HG03442 (cell line): ENCODE data around the gene ACOX1.

ENCODE experiments used
- ATAC-seq: cut with Tn5 transposase; IDR thresholded peaks from one replicate; pipeline ENCODE4 v1.9.1; 2021; ENCODE audit warnings: mild to moderate bottlenecking, moderate library complexity; ENCODE audit not compliant: unreplicated experiment

Gene ACOX1

GRCh38 chr17:75913537-75914210, 65.3 kb downstream of the ACOX1 start:
- ATAC-seq: no peak

- no peak for ATAC-seq
These were observed 68.3 kb downstream of the ACOX1 start for GRCh38 chr17:75910699-75911098.

- ATAC-seq: no peak
These were observed 69.1 kb downstream of the ACOX1 start for GRCh38 chr17:75909812-75910274.

GRCh38 chr17:75909051-75909811, 69.7 kb downstream of the ACOX1 start:
- ATAC-seq: no peak

- ATAC-seq: no peak
These were observed 70.8 kb downstream of the ACOX1 start for GRCh38 chr17:75908201-75908600.

GRCh38 chr17:75906143-75906884, 72.7 kb downstream of the ACOX1 start:
- no peak for ATAC-seq

GRCh38 chr17:75904749-75905521, 74.0 kb downstream of the ACOX1 start, which contains the start of gene MRPL38:
Gene MRPL38, minus strand, starts transcription at chr17:75904884. Its CDS starts 9 bp downstream, at chr17:75904875.
- peak; percentile 92 for ATAC-seq

GRCh38 chr17:75902406-75902805, 76.6 kb downstream of the ACOX1 start:
- no peak for ATAC-seq

- ATAC-seq: no peak
These were observed 77.2 kb downstream of the ACOX1 start for GRCh38 chr17:75901727-75902126.

- ATAC-seq: no peak
These were observed 78.1 kb downstream of the ACOX1 start for GRCh38 chr17:75900691-75901533.

- no peak for ATAC-seq
These were observed 79.0 kb downstream of the ACOX1 start for GRCh38 chr17:75899767-75900468.

GRCh38 chr17:75899353-75899752, 79.6 kb downstream of the ACOX1 start:
- no peak for ATAC-seq

- no peak for ATAC-seq
These were observed 80.2 kb downstream of the ACOX1 start for GRCh38 chr17:75898791-75899190.

- ATAC-seq: no peak
These were observed 80.9 kb downstream of the ACOX1 start for GRCh38 chr17:75898065-75898464.

- no peak for ATAC-seq
These were observed 81.6 kb downstream of the ACOX1 start for GRCh38 chr17:75897160-75898019.

GRCh38 chr17:75896415-75897159, 82.4 kb downstream of the ACOX1 start, which contains the start of gene TRIM65:
Gene TRIM65, minus strand, starts transcription at chr17:75896951. Its CDS starts 14 bp downstream, at chr17:75896937.
- peak; percentile 53 for ATAC-seq

GRCh38 chr17:75895370-75896155, 83.4 kb downstream of the ACOX1 start:
- ATAC-seq: no peak
